ENCODE data around the gene SDF4.

DNA sequence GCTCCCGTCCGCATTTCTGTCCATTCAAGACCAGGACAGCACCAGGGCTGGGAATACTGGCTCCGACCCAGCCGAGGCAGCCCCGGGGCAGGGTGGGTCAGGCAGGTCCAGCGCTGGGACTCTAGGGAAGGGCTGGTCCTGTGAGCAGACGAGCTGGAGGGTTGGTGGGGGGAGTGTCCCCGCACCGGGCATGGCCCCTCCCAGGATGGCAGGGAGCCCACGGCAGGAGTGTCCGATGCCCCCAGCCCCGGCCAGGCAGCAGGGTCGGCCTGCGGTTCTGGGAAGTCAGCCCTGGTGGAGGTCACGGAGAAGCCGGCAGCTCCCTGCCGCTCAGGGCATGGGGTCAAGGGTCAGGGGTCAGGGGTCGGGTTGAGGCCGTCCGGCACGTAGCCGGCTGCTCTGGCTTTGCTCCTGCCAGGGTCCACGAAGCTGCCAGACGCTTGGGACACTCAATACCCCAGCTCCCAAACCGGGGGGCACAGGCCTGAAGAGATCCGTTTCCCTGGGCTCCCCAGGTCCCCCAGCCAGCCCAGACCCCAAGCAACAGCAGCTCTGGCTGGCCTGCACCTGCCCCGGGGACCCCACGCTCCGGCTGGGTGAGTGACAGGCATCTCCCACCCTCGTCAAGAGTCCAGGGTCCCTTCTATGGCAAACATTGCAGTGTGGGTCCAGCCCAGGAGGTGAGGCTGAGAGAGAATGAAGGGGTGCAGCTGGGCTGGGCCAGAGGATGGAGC is 8.0 kb upstream of the SDF4 start:
- TF ChIP-seq, protein P1, sequence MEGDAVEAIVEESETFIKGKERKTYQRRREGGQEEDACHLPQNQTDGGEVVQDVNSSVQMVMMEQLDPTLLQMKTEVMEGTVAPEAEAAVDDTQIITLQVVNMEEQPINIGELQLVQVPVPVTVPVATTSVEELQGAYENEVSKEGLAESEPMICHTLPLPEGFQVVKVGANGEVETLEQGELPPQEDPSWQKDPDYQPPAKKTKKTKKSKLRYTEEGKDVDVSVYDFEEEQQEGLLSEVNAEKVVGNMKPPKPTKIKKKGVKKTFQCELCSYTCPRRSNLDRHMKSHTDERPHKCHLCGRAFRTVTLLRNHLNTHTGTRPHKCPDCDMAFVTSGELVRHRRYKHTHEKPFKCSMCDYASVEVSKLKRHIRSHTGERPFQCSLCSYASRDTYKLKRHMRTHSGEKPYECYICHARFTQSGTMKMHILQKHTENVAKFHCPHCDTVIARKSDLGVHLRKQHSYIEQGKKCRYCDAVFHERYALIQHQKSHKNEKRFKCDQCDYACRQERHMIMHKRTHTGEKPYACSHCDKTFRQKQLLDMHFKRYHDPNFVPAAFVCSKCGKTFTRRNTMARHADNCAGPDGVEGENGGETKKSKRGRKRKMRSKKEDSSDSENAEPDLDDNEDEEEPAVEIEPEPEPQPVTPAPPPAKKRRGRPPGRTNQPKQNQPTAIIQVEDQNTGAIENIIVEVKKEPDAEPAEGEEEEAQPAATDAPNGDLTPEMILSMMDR (IDR thresholded peaks at IDR 0.05) = no peak
- TF ChIP-seq POLR2A (IDR thresholded peaks at IDR 0.05) = no peak
- no peak for TF ChIP-seq POLR2AphosphoS5 (IDR thresholded peaks at IDR 0.05)

Data from upper lobe of left lung (tissue), 4 donors.